PC-3 (cell line): Measurements from ENCODE around the gene MMRN2. TPM values are rescaled to one million over a fixed set of nuclear protein-coding genes. Genes with fewer than 3 reads are reported as not detected.

Source experiments
- ATAC-seq: fragments of 200-7000 bp; cut with Tn5 transposase; 2 replicates; pipeline ENCODE4 v1.9.1; 2020; ENCODE audit warnings: mild to moderate bottlenecking, moderate library complexity
- BruUV-seq: library from RNA; stranded (reverse); fragments of 400-500 nt; replicated peaks from 2 replicates; lab custom pipeline; 2021; lab: Mats Ljungman, UMichigan
- CTCF ChIA-PET: fragments of 300-600 bp; sonication (Branson Sonifier 250); formaldehyde crosslinking; loops from one replicate; lab custom pipeline; 2022; ENCODE audit warnings: antibody characterized with exemption; lab: Charles Lee
- POLR2A ChIA-PET: fragments of 300-600 bp; sonication (Branson Sonifier 250); formaldehyde crosslinking; loops from one replicate; lab custom pipeline; 2022; ENCODE audit warnings: antibody characterized with exemption; ENCODE audit not compliant: unreplicated experiment; lab: Charles Lee
- DNase-seq: peaks from one replicate; pipeline ENCODE4 v3.0.0-alpha.2; 2015
- H2AFZ ChIP-seq: fragments of 300-600 bp; sonication (generic); 2 replicates; pipeline ENCODE4 v1.6.0; 2016; ENCODE audit warnings: antibody characterized with exemption, low read length
- H3F3A ChIP-seq: fragments of 300-600 bp; sonication (generic); one replicate; pipeline ENCODE4 v1.6.0; 2017; ENCODE audit warnings: antibody characterized with exemption, low read length, control low read depth, mild to moderate bottlenecking; ENCODE audit not compliant: unreplicated experiment
- H3K27ac ChIP-seq: fragments of 300-600 bp; sonication (generic); 2 replicates; pipeline ENCODE4 v1.5.1; 2016; ENCODE audit warnings: mild to moderate bottlenecking, low read length
- H3K27me3 ChIP-seq: fragments of 300-600 bp; sonication (generic); 2 replicates; pipeline ENCODE4 v1.6.1; 2016; ENCODE audit warnings: low read length, mixed read lengths
- H3K36me3 ChIP-seq: fragments of 300-600 bp; sonication (generic); 2 replicates; pipeline ENCODE4 v1.6.1; 2016; ENCODE audit warnings: low read depth, mixed run types, low read length, mixed read lengths
- H3K4me1 ChIP-seq: fragments of 300-600 bp; sonication (generic); 2 replicates; pipeline ENCODE4 v1.5.1; 2016; ENCODE audit warnings: low read length; ENCODE audit not compliant: insufficient read depth
- H3K4me2 ChIP-seq: fragments of 300-600 bp; sonication (generic); 2 replicates; pipeline ENCODE4 v1.6.0; 2016; ENCODE audit warnings: low read length
- H3K4me3 ChIP-seq: fragments of 300-600 bp; sonication (generic); 2 replicates; pipeline ENCODE4 v1.5.1; 2016; ENCODE audit warnings: mild to moderate bottlenecking, low read length, mixed read lengths
- H3K79me2 ChIP-seq: fragments of 300-600 bp; sonication (generic); 2 replicates; pipeline ENCODE4 v1.6.1; 2017; ENCODE audit warnings: low read length, mixed read lengths
- H3K9ac ChIP-seq: fragments of 300-600 bp; sonication (generic); 2 replicates; pipeline ENCODE4 v1.6.0; 2016; ENCODE audit warnings: mild to moderate bottlenecking, low read length
- H3K9me2 ChIP-seq: fragments of 300-600 bp; sonication (generic); replicated peaks from 2 replicates; pipeline ENCODE4 v1.6.1; 2016; ENCODE audit warnings: mixed run types, low read length, mixed read lengths
- H3K9me3 ChIP-seq: fragments of 300-600 bp; sonication (generic); 2 replicates; pipeline ENCODE4 v1.6.1; 2016; ENCODE audit warnings: low read length, mixed read lengths
- H4K20me1 ChIP-seq: fragments of 300-600 bp; sonication (generic); 2 replicates; pipeline ENCODE4 v1.6.1; 2016; ENCODE audit warnings: low read length, mixed read lengths
- EZH2 ChIP-seq: fragments of 300-600 bp; sonication (generic); IDR thresholded peaks from one replicate; pipeline ENCODE4 v1.6.1; 2017; ENCODE audit warnings: antibody characterized with exemption, mild to moderate bottlenecking, low read length; ENCODE audit not compliant: unreplicated experiment
- EZH2phosphoT487 ChIP-seq: fragments of 300-600 bp; sonication (generic); IDR thresholded peaks from 2 replicates; pipeline ENCODE4 v1.6.1; 2018; ENCODE audit warnings: mild to moderate bottlenecking, antibody characterized with exemption, low read length, borderline replicate concordance
- intact Hi-C: fragments of 100-400 bp; cut with micrococcal nuclease; formaldehyde crosslinking; loops from 2 replicates; pipeline ENCODE4 v1.9.0; 2023
- total RNA-seq: library from RNA; depleted of rRNA; stranded (reverse); fragments of >200 nt; gene quantifications from 2 replicates; pipeline ENCODE4 v1.2.3, GENCODE V29; 2014
- TF ChIP-seq, protein P1 (sequence below): fragments of 300-600 bp; sonication (generic); conservative IDR thresholded peaks from 2 replicates; pipeline ENCODE4 v1.5.1; 2017; ENCODE audit warnings: antibody characterized with exemption, low read depth, mild to moderate bottlenecking, low read length

Gene MMRN2
- total RNA-seq, 1 experiment from 2014 or later, result 1.9 TPM

DNA sequence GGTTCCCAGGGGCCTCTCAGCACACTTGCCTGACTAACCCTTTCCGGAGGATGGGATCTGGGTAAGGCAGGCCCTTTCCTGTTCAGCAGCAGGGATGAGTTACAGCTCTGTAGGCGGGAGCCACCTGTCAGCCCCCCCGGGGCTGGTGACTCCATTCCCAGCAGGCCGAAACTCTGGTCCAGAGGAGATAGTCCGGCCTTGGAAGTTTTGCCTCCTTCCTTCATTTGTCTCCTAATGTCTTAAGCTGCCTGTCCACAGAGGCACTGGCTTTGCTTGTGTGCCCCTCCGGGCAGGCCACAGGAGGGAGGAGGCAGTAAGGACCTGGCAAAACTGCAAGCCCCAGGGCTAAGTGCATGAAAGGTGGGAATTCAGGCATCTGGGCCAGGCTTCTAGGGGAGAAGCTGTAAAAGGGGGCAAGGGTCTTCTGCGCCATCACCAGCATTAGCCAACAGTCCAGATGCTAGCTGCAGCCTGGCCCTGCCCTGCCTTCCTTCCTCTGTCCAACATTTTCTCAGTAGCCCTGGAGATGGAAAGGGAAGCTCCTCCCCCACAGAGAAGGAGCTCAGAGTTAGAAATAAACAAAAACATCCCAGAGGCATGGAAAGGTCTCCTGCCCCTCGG is 12.1 kb upstream of the MMRN2 start:
- no peak overlapping the region for H2AFZ ChIP-seq
- peak; percentile 65 for DNase-seq
- TF ChIP-seq, protein P1, sequence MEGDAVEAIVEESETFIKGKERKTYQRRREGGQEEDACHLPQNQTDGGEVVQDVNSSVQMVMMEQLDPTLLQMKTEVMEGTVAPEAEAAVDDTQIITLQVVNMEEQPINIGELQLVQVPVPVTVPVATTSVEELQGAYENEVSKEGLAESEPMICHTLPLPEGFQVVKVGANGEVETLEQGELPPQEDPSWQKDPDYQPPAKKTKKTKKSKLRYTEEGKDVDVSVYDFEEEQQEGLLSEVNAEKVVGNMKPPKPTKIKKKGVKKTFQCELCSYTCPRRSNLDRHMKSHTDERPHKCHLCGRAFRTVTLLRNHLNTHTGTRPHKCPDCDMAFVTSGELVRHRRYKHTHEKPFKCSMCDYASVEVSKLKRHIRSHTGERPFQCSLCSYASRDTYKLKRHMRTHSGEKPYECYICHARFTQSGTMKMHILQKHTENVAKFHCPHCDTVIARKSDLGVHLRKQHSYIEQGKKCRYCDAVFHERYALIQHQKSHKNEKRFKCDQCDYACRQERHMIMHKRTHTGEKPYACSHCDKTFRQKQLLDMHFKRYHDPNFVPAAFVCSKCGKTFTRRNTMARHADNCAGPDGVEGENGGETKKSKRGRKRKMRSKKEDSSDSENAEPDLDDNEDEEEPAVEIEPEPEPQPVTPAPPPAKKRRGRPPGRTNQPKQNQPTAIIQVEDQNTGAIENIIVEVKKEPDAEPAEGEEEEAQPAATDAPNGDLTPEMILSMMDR, result no peak
- TF ChIP-seq EZH2 (no peak), EZH2phosphoT487 (no peak)
- ChIA-PET POLR2A (interaction anchor here (0.6 kb wide), 1 partner anchor 212 kb away, joined by 5 read pairs; no protein-coding TSS in a partner anchor), CTCF (interaction anchor here (0.7 to 1.0 kb wide), 2 partner anchors 9 to 85 kb away, joined by 3 to 5 read pairs; no protein-coding TSS in a partner anchor)
- ATAC-seq, result 0 out of 2 replicates have a peak, but pooled peaks have one; percentile 3
- no peaks in the 10 kb centered on the region for H3K9me2 ChIP-seq
- peaks cover 32% of the 10 kb centered on the region for H3K79me2 ChIP-seq
- peak overlapping the region; percentile 92 for H3K9ac ChIP-seq
- intact Hi-C loops, result no loop called here
- H3K36me3 ChIP-seq, result no peaks in the 10 kb centered on the region
- TSS peak; percentile 35 for BruUV-seq
- no peaks in the 10 kb centered on the region for H3K27me3 ChIP-seq
- no peaks in the 10 kb centered on the region for H3K9me3 ChIP-seq
- H3K27ac ChIP-seq, result peak overlapping the region; percentile 94
- no peaks in the 10 kb centered on the region for H3F3A ChIP-seq
- H3K4me1 ChIP-seq, result peaks cover 59% of the 10 kb centered on the region
- H3K4me3 ChIP-seq, result peak overlapping the region; percentile 71
- peaks cover 5% of the 10 kb centered on the region; the same call in 1 of the 2 replicates for H4K20me1 ChIP-seq
- peak overlapping the region; percentile 90 for H3K4me2 ChIP-seq

DNA sequence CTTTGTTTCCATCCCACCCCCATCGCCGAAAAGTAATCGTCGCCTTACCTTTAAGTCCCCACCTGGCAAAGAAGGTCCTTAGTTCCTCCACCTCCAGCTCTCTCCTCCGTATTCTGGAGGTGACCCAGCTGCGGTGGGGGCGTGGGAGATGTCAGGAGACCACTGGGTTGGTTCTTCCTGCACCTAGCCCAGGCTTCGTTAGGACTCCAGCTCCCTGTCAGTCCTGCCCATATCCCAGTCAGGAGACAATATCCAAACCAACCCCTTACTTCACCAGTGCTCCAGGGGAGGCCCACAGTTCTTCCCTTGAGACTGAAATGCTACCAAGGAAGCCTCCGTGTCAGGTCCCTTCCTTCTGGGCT is 11.6 kb upstream of the MMRN2 start:
- H3K9ac ChIP-seq, result peak overlapping the region; percentile 92
- CTCF ChIA-PET, result interaction anchor here (1.0 kb wide), 1 partner anchor 86 kb away, joined by 3 read pairs; no protein-coding TSS in a partner anchor
- no peak for ATAC-seq
- H3K9me3 ChIP-seq, result no peaks in the 10 kb centered on the region
- no peaks in the 10 kb centered on the region for H3K27me3 ChIP-seq
- peak overlapping the region; percentile 94 for H3K27ac ChIP-seq
- POLR2A ChIA-PET, result no interaction called here
- no peaks in the 10 kb centered on the region for H3F3A ChIP-seq
- H3K4me3 ChIP-seq, result peak overlapping the region; percentile 71
- no peaks in the 10 kb centered on the region for H3K36me3 ChIP-seq
- TF ChIP-seq EZH2phosphoT487 (no peak), EZH2 (no peak)
- TF ChIP-seq, protein P1, result no peak
- peaks cover 53% of the 10 kb centered on the region for H3K4me1 ChIP-seq
- no peak overlapping the region for H2AFZ ChIP-seq
- peaks cover 32% of the 10 kb centered on the region for H3K79me2 ChIP-seq
- no TSS peak for BruUV-seq
- no peaks in the 10 kb centered on the region for H3K9me2 ChIP-seq
- peaks cover 5% of the 10 kb centered on the region; the same call in 1 of the 2 replicates for H4K20me1 ChIP-seq
- peak overlapping the region; percentile 90 for H3K4me2 ChIP-seq
- intact Hi-C loops, result no loop called here
- DNase-seq, result no peak
